HCT116 (cell line): ENCODE results near the gene CCT5. TPM values are rescaled to one million over a fixed set of nuclear protein-coding genes. Genes with fewer than 3 reads are reported as not detected.

ENCODE experiments used
- ATAC-seq: fragments of 200-7000 bp; cut with Tn5 transposase; 2 replicates; pipeline ENCODE4 v1.9.1; 2020; ENCODE audit warnings: mild to moderate bottlenecking, moderate library complexity
- BruUV-seq: library from RNA; stranded (reverse); fragments of 400-500 nt; replicated peaks from 2 replicates; lab custom pipeline; 2021; lab: Mats Ljungman, UMichigan
- CTCF ChIA-PET: fragments of 300-600 bp; sonication (Branson Sonifier 250); formaldehyde crosslinking; loops from one replicate; lab custom pipeline; 2021; ENCODE audit warnings: antibody characterized with exemption; lab: Charles Lee
- POLR2A ChIA-PET: fragments of 300-600, 350-600 bp; sonication (Branson Sonifier 250); formaldehyde crosslinking; loops from one replicate; lab custom pipeline; 2021; ENCODE audit warnings: antibody characterized with exemption; lab: Charles Lee
- RAD21 ChIA-PET, 2 experiments: fragments of 300-600 bp; sonication (Branson Sonifier 250); formaldehyde crosslinking; loops; one replicate each; lab custom pipeline; 2023; ENCODE audit warnings: low total read pairs in 2 of 2; ENCODE audit not compliant: uncharacterized antibody in 2 of 2, unreplicated experiment in 2 of 2, low non-redundant PET in 1 of 2; lab: Charles Lee
- DNase-seq: peaks from one replicate; pipeline ENCODE4 v3.0.0-alpha.2; 2010; ENCODE audit warnings: low read depth, low spot score
- H2AFZ ChIP-seq: fragments of 200-600 bp; shearing (Covaris generic), sonication (generic); 2 replicates; pipeline ENCODE4 v1.6.1; 2017; ENCODE audit warnings: low read depth, mixed run types, mixed read lengths, antibody characterized with exemption, low read length; ENCODE audit not compliant: poor library complexity, severe bottlenecking
- H3K27ac ChIP-seq: 2 replicates; pipeline ENCODE4 v1.5.1; 2012; ENCODE audit warnings: low read depth, low read length
- H3K27me3 ChIP-seq: fragments of 200-600 bp; sonication (generic); 2 replicates; pipeline ENCODE4 v1.6.1; 2016; ENCODE audit warnings: mixed run types, low read length, mixed read lengths; ENCODE audit not compliant: insufficient read depth
- H3K36me3 ChIP-seq, 2 experiments: fragments of 200-500 bp in 1 of 2; fragments of 200-600 bp in 1 of 2; sonication (Bioruptor generic) in 1 of 2; sonication (generic) in 1 of 2; 2 replicates each; pipeline versions ENCODE4 v1.5.1 to v1.6.1; 2014 to 2016; ENCODE audit warnings: low read length in 2 of 2, inconsistent platforms in 1 of 2, mixed read lengths in 1 of 2, mixed run types in 1 of 2; ENCODE audit not compliant: insufficient read depth in 2 of 2, control insufficient read depth in 1 of 2
- H3K4me1 ChIP-seq, 2 experiments: fragments of 200-600 bp in 1 of 2; sonication (generic) in 1 of 2; 2 replicates each; pipeline versions ENCODE4 v1.5.1 to v1.6.1; 2012 to 2017; ENCODE audit warnings: low read length in 2 of 2, inconsistent platforms in 1 of 2, mild to moderate bottlenecking in 1 of 2, mixed read lengths in 1 of 2, mixed run types in 1 of 2, moderate library complexity in 1 of 2; ENCODE audit not compliant: insufficient read depth in 2 of 2, control insufficient read depth in 1 of 2
- H3K4me2 ChIP-seq: fragments of 200-600 bp; sonication (generic); 2 replicates; pipeline ENCODE4 v1.6.1; 2017; ENCODE audit warnings: mixed run types, low read length, mixed read lengths
- H3K4me3 ChIP-seq, 2 experiments: fragments of 200-600 bp in 1 of 2; sonication (generic) in 1 of 2; replicated peaks in 1 of 2; 2 replicates each; pipeline ENCODE4 v1.5.1; 2011 to 2016; ENCODE audit warnings: low read length in 2 of 2, control low read depth in 1 of 2, low read depth in 1 of 2, mild to moderate bottlenecking in 1 of 2, mixed read lengths in 1 of 2, mixed run types in 1 of 2
- H3K79me2 ChIP-seq: fragments of 200-600 bp; sonication (generic); 2 replicates; pipeline ENCODE4 v1.6.1; 2017; ENCODE audit warnings: mild to moderate bottlenecking, mixed run types, low read length, moderate library complexity, mixed read lengths; ENCODE audit not compliant: insufficient read depth
- H3K9ac ChIP-seq: fragments of 200-600 bp; sonication (generic); 2 replicates; pipeline ENCODE4 v1.6.1; 2016; ENCODE audit warnings: low read length, mixed read lengths
- H3K9me2 ChIP-seq: fragments of 200-600 bp; sonication (generic), shearing (Covaris generic); 2 replicates; pipeline ENCODE4 v1.6.1; 2017; ENCODE audit warnings: mixed run types, mild to moderate bottlenecking, moderate library complexity; ENCODE audit not compliant: insufficient read depth
- H3K9me3 ChIP-seq, 2 experiments: fragments of 200-500 bp in 1 of 2; fragments of 200-600 bp in 1 of 2; sonication (Bioruptor generic) in 1 of 2; sonication (generic) in 1 of 2; 2 replicates each; pipeline ENCODE4 v1.6.1; 2014 to 2017; ENCODE audit warnings: low read length in 2 of 2, mixed read lengths in 2 of 2, inconsistent platforms in 1 of 2, low read depth in 1 of 2, mild to moderate bottlenecking in 1 of 2, mixed run types in 1 of 2, moderate library complexity in 1 of 2; ENCODE audit not compliant: control insufficient read depth in 1 of 2, insufficient read depth in 1 of 2
- H4K20me1 ChIP-seq: fragments of 200-600 bp; sonication (generic), shearing (Covaris generic); 2 replicates; pipeline ENCODE4 v1.6.1; 2017; ENCODE audit warnings: mixed run types, mild to moderate bottlenecking, moderate library complexity; ENCODE audit not compliant: insufficient read depth
- CBX3 ChIP-seq: IDR thresholded peaks from 2 replicates; pipeline ENCODE4 v1.6.1; 2012; ENCODE audit warnings: low read depth
- ELF1 ChIP-seq: IDR thresholded peaks from 2 replicates; pipeline ENCODE4 v1.6.1; 2012; ENCODE audit warnings: low read depth, borderline replicate concordance
- EZH2 ChIP-seq: fragments of 200-600 bp; sonication (generic); IDR thresholded peaks from 2 replicates; pipeline ENCODE4 v1.6.1; 2017; ENCODE audit warnings: antibody characterized with exemption, mixed run types
- EZH2phosphoT487 ChIP-seq: fragments of 200-600 bp; IDR thresholded peaks from 2 replicates; pipeline ENCODE4 v1.6.1; 2018; ENCODE audit warnings: antibody characterized with exemption, borderline replicate concordance
- POLR2A ChIP-seq: IDR thresholded peaks from 2 replicates; pipeline ENCODE4 v1.7.0; 2011; ENCODE audit warnings: borderline replicate concordance; ENCODE audit not compliant: insufficient read depth, insufficient read length; ENCODE audit errors: extremely low read depth
- RAD21 ChIP-seq: IDR thresholded peaks from 2 replicates; pipeline ENCODE4 v1.6.1; 2012; ENCODE audit warnings: low read depth, mild to moderate bottlenecking
- SIN3A ChIP-seq: IDR thresholded peaks from 2 replicates; pipeline ENCODE4 v1.6.1; 2012; ENCODE audit warnings: low read depth
- SP1 ChIP-seq: IDR thresholded peaks from 2 replicates; pipeline ENCODE4 v1.6.1; 2012; ENCODE audit warnings: low read depth
- SRF ChIP-seq: IDR thresholded peaks from 2 replicates; pipeline ENCODE4 v1.6.1; 2012; ENCODE audit warnings: low read depth
- YY1 ChIP-seq: IDR thresholded peaks from 2 replicates; pipeline ENCODE4 v1.6.1; 2011; ENCODE audit warnings: low read length, low read depth, moderate library complexity, mild to moderate bottlenecking; ENCODE audit not compliant: insufficient replicate concordance; ENCODE audit errors: extremely low read depth
- ZFX ChIP-seq: fragments of 450-650 bp; IDR thresholded peaks from 2 replicates; pipeline ENCODE4 v1.6.1; 2017
- ZNF274 ChIP-seq: fragments of 200-500 bp; sonication (Bioruptor generic); IDR thresholded peaks from 2 replicates; pipeline ENCODE4 v1.6.1; 2014; ENCODE audit warnings: mild to moderate bottlenecking, low read depth, low read length, inconsistent platforms
- intact Hi-C: fragments of 100-400 bp; cut with micrococcal nuclease; formaldehyde crosslinking; loops from 2 replicates; pipeline ENCODE4 v1.10.0; 2022
- total RNA-seq: library from RNA; stranded (reverse); gene quantifications from one replicate; pipeline ENCODE4 v1.2.1, GENCODE V29; 2021; ENCODE audit not compliant: unreplicated experiment
- TF ChIP-seq, protein P1 (sequence below): IDR thresholded peaks from 2 replicates; pipeline ENCODE4 v1.6.1; 2012
- TF ChIP-seq, protein P2 (sequence below): IDR thresholded peaks from 2 replicates; pipeline ENCODE4 v1.6.1; 2011; ENCODE audit warnings: mild to moderate bottlenecking, low read length, moderate library complexity; ENCODE audit not compliant: insufficient replicate concordance; ENCODE audit errors: extremely low read depth

Gene CCT5
- total RNA-seq, 1 experiment from 2014 or later = 489 TPM

DNA sequence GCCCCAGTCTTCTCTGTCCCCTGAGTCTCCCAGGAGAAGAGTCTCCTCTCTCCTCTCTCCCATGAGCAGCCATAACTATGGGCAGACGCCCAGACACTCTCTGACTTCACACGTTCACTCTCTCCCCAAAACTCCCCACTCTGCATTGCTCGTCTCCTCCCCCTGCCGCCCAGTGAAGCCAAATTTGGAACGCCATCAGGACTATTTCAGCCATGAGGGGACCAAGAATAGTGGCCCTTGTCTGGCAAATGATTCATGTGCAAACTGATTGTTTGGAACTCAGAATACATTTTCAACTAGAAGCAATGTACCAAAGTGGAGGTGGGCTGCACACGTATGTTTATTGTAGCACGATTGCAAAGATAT lies 36.8 kb downstream of the CCT5 start:
- ChIA-PET POLR2A (no interaction called here), CTCF (no interaction called here), RAD21 (no interaction called here)
- no TSS peak for BruUV-seq
- Histone ChIP-seq H3K4me3 (no peak overlapping the region), H2AFZ (no peak overlapping the region), H3K36me3 (peaks cover 6 to 8% of the 10 kb centered on the region in 2 experiments; a peak in 2 of 4 replicates), H3K9me2 (no peaks in the 10 kb centered on the region), H4K20me1 (no peaks in the 10 kb centered on the region), H3K27me3 (no peaks in the 10 kb centered on the region), H3K9ac (no peak overlapping the region), H3K4me1 (0 out of 4 replicates have a peak, but pooled peaks cover 2 to 4% of the 10 kb centered on the region in 2 experiments), H3K27ac (no peak overlapping the region), H3K9me3 (no peaks in the 10 kb centered on the region), H3K79me2 (peaks cover 5% of the 10 kb centered on the region; the same call in 1 of the 2 replicates), H3K4me2 (no peak overlapping the region)
- TF ChIP-seq POLR2A = no peak
- TF ChIP-seq, protein P1, sequence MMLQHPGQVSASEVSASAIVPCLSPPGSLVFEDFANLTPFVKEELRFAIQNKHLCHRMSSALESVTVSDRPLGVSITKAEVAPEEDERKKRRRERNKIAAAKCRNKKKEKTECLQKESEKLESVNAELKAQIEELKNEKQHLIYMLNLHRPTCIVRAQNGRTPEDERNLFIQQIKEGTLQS = no peak
- no peak for TF ChIP-seq ELF1
- TF ChIP-seq, protein P2, sequence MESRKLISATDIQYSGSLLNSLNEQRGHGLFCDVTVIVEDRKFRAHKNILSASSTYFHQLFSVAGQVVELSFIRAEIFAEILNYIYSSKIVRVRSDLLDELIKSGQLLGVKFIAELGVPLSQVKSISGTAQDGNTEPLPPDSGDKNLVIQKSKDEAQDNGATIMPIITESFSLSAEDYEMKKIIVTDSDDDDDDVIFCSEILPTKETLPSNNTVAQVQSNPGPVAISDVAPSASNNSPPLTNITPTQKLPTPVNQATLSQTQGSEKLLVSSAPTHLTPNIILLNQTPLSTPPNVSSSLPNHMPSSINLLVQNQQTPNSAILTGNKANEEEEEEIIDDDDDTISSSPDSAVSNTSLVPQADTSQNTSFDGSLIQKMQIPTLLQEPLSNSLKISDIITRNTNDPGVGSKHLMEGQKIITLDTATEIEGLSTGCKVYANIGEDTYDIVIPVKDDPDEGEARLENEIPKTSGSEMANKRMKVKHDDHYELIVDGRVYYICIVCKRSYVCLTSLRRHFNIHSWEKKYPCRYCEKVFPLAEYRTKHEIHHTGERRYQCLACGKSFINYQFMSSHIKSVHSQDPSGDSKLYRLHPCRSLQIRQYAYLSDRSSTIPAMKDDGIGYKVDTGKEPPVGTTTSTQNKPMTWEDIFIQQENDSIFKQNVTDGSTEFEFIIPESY = no peak
- no peak for TF ChIP-seq SRF
- TF ChIP-seq EZH2phosphoT487 = no peak
- TF ChIP-seq ZNF274 = no peak
- no peak for TF ChIP-seq CBX3
- no peak for TF ChIP-seq YY1
- no peak for TF ChIP-seq SP1
- no peak for TF ChIP-seq SIN3A
- TF ChIP-seq ZFX = no peak
- TF ChIP-seq EZH2 = no peak
- TF ChIP-seq RAD21 = no peak
- ATAC-seq (no peak), DNase-seq (no peak)
- intact Hi-C loops = no loop called here
